HG03457 (cell line): Measurements from ENCODE around the gene DOCK7.
"Not testable (repeated sequence)": the region's sequence is repeated elsewhere in the genome, so short reads cannot be mapped to it uniquely, and the experiment has no call there.

ENCODE experiments used
- ATAC-seq: cut with Tn5 transposase; IDR thresholded peaks from one replicate; pipeline ENCODE4 v1.9.1; 2021; ENCODE audit warnings: moderate number of reproducible peaks; ENCODE audit not compliant: unreplicated experiment

DOCK7 gene

DNA sequence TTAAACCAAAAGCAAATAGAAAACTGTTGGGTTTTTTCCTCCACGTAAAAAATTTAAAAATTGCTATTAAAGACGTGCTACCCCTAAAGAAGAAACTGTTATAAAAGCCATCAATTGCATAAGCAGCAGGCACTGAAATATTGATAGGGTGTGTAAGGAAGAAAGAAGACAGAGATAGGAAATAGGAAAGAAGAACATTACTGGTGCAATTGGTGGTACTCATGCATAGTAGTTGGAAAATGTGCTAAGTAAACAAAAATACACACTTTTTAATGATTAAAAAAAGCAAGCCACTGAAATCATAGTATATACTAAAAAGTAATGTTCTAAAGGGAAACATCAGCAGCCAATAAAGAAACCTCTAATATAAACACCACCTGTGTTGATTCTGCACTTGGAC lies 143.6 kb downstream of the DOCK7 start:
- ATAC-seq, result no peak

DNA sequence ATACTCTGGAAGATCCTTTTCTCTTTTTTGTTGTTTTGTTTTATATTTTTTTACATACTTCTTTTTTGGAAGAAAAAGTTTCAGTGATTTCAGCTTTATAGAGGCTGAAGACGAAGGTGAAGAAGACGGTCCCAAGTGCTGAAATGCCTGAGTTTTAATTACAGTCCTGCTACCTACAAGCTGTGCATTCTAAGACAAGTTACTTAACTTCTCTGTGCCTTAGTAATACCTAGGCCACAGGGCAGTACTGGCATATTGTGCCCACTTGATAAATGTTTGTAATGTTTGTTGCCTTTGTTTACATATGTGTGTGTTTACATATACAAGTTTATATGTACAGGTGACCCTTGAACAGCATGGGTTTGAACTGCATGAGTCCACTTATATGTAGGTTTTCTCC lies 147.1 kb downstream of the DOCK7 start:
- ATAC-seq, result no peak

DNA sequence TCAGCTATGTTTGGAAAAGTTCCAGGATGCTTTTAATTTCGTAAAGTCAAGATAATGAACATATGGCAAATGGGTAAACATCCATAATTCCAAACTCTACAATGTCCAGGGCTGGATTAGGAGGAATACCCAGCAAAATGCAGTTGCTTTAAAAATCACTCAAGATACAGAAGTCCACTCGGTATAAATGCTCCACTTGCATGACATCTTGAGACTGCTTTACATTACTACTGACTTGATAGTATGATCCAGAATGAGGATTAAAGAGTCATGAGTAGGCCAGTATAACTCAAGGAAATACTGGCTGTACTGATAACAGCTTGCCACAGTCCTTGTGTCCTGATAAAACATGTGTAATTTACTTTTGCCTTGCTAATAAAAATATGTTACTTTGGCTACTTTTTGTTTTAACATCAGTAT lies 149.1 kb downstream of the DOCK7 start:
- ATAC-seq, result no peak

DNA sequence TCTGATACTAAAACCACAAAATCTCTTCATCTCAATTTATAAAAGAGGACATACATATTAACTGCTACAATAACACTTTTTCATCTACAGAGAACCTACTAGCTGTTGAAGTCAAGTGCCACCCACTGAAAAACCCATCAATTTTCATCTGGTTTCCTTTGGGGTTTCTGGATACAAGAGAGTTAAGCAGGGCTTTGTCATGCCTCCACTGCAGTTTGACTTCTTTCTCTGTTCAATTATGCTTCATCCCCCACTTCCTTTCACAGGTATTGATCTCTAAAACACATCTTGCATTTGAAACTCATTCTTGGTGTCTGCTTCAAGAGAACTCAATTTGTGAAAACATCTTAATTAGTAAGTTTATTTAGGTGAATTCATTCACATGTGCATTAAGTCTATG lies 151.3 kb downstream of the DOCK7 start:
- ATAC-seq, result no peak

DNA sequence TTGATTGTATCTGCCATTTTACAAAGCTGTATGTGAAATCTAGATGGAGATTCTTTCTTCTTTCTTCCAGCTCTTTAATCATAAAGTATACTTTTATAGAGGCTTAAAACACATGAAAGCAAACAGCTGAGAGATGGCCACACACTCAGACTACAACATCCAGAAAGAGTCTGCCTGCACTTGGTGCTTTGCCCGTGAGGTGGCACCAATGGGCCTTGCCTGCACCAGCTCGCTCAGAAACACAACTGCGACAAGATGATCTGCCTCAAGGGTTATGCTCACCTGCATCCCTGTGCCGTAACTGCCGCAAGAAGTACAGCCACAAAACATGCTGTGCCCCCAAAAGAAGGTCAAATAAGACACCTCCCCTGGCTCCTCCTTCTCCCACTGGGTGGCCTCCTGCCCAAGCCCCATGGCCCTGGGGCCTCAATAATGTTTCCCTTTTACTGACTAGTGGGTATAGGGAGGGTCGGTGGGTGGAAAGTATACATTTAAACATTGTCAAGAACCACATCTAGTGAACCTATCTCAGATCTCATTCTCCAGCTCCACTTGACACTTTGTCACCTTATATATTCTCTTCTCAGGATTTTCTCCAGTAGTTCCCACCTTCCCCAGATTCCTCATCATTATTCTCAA lies 157.6 kb downstream of the DOCK7 start:
- ATAC-seq, result no peak

DNA sequence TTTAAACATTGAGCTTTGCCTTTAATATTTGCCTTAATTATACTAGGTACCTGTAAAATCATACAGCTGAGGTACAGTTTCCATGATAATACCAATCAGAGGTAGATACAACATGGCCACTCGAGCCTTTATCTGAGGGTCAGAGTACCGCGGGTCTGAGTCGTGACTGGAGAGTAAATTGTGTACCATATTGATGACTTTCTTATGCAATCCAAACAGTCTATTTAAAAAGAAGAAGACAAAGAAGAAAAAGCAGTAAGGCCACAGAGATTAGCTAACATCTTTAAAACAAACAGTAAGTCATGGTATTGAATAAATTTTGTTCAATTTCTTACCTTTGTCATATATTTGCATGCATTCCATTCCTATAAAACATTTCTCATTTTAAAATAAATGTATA lies 159.0 kb downstream of the DOCK7 start:
- ATAC-seq, result no peak

DNA sequence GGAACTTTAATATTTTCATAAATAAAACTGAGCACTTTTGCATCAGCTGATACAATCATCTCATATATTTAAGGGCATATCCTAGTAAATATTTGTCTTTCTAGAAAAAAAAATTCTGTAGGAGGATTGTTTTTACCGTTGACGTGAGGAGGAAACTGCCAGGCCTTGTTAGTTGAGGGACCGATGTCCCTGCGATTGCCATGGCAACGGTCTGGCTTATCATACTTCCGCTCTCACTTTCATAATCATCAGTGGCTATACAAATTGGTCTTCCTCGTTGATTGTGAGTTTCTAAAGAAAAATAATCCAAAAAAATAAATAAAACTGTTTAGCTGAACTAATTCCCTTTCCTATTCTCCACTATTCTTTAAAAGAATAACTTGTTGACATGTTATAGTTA lies 160.2 kb downstream of the DOCK7 start:
- ATAC-seq, result no peak

DNA sequence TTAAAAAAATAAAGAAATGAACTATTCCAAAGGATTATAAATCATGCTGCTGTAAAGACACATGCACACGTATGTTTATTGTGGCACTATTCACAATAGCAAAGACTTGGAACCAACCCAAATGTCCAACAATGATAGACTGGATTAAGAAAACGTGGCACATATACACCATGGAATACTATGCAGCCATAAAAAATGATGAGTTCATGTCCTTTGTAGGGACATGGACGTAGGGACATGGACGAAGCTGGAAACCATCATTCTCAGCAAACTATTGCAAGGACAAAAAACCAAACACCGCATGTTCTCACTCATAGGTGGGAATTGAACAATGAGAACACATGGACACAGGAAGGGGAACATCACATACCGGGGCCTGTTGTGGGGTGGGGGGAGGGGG lies 160.8 kb downstream of the DOCK7 start:
- ATAC-seq, result not testable (repeated sequence)

DNA sequence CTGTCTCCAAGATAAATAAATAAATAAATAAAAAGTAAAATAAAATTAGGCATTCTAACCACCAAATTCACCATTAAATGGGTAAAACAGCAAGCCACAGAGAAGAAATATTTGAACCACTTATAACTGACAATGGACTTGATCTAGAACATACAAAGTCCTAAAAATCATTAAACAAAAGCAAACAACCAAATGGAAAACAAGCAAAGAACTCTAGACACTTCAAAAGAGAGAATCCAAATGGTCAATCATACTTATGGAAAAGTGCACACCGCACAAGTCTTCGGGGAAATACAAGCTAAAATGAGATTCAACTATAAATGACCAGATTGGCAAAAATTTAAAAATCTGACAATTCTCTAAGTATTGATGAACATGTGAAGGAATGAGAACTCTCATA lies 164.3 kb downstream of the DOCK7 start:
- ATAC-seq, result no peak

DNA sequence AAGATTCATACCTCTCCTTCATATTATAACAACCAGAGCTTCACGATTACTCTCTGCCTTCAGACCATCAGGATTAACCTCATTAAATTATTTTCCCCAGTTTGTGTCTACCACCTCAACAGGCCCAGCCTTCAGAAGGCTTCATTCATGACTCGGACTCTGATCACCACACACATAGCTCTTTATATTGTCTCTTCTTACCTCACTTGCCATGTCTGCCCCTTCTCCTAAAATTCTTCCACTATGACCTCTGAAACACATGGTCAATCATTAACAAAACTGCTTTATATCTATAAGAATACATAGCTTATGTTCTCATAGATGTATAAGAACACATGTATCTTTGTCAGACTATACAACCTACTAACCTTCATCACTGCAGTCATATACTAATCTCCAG lies 171.6 kb downstream of the DOCK7 start:
- ATAC-seq, result no peak

DNA sequence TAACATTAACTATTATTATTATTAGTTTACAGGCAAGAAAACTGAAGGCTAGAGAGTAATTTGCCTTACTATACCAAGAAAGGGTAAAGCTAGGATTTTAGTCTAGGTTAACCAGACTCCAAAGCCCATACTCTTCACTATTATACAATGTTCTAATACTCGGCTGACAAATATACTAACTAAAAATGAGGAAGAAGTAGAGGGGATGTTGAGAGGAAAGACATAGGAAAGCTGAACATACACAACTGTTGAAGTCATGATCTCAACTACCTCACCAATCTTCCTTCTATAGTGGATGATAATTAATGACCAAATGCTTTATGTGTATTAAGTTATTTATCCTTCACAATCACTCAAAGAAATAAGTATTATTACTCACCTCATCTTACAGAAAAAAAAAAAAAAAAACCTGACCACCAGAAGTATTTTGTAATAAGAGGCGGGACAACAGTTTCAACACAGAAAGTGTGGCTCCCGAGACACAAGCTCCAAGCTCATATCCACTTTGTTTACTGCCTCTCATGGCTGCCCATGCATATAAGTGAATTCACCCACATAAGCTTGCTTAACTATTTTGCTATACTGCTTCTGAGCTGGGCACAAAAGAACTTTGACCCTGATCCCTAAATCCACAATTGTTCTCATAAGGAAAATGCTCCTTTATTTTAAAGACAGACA lies 173.3 kb downstream of the DOCK7 start:
- ATAC-seq, result no peak

DNA sequence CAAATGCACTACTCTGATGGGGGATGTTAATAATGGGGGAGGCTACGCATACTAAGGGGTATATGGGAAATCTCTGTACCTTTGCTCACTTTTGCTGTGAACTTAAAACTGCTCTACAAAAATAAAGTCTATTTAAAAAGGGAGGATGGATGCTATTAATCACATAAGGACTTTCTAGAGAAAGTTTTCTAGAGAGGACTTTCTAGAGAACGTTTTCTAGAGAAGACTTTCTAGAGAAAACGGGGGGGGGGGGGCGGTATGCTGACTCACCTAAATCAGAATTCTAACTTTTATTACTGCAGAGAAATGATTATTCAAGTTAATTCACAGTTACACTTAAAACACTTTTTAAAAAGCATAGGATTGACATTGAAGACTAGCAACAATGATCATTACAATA lies 175.2 kb downstream of the DOCK7 start:
- no peak for ATAC-seq

DNA sequence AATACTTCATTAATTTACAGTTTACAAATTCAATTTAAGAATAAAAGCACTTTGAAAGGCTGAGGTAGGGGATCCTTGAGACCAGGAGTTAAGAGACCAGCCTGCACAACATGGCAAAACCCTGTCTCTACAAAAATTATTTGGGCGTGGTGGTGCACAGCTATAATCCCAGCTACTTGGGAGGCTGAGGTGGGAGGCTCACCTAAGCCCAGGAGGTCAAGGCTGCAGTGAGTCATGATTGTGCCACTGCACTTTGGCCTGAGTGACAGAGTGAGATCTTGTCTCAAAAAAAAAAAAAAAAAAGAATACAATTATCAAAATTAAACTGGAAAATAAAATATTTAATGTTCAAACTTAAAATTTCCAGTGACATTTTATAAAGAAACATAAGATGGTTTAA lies 179.2 kb downstream of the DOCK7 start:
- no peak for ATAC-seq

DNA sequence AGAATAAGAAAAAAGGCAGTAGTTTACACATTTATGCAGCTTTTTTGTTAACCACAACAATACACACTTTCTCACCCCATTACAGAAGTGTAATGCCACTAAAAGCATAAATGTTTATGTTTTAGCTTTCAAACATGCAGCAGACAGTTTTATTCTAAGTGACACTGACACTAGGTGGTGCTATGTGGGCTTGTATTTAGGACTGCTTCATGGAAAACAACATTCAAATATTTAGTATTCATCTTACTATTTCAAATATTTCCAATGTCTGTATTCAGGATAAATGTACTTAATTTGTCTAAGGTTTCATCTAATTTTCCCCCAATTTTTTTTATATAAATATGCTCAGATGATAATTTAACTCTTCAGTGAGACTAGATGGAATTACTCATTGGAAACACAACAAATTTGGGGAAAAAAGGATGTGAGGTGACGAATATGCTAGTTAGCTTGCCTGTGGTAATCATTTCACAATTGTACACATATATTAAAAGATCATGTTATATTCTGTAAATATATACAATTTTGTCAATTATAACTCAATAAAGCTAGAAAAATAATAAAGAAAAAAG lies 179.9 kb downstream of the DOCK7 start:
- no peak for ATAC-seq

DNA sequence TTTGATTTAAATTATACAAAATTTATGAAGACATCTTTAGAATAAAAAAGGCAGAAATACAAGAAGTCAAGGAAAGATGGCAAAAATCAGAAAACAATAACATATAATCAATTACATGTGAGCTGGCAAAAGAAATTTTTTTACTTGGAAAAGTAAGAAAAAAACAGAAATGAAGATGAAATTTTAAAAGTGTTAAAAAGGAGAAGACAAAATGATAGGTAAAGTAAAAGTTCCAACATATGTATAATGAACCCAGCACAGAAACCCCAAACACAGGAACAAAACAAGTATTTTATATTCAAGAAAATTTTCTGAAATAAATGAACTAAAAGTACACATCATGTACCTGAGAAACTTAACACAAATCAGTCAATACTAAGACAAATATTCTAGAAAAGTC lies 188.0 kb downstream of the DOCK7 start:
- no peak for ATAC-seq

DNA sequence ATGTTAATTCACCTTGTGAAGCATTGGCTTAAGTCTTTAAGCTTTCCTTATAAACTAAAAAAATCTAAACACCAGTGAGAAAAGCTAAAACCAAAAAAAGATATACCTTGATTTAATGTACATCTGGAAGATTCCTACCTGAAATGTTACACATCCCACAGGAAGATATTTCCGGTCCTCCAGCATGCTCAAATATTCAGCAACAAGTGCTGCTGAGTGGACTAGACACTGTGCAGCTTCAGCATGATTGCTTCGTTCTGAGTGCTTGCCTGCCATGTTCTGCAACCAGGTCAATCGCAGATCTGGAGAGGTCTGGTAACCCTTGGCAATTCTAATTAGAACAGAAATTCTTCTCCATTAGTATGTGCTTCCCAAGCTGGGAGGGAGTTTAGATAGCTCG lies 194.0 kb downstream of the DOCK7 start:
- no peak for ATAC-seq

DNA sequence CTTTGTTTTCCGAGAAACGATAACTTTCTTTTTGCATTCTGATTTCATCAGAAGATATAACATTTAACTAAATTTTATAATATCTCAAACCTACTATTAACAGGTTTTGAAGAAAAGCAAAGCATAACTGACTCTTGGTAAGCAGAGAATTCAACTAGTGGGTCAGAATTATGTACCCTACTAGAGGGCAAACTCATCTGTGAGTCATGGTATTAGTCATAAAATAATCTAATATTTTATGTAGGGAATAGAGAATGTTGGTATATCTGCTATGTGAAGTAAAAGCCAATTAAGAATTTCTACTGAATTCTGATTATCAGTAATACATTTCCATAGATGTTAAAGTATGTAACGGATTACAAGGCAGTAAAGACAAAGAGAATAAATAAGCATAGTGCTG lies 194.5 kb downstream of the DOCK7 start:
- ATAC-seq, result no peak

DNA sequence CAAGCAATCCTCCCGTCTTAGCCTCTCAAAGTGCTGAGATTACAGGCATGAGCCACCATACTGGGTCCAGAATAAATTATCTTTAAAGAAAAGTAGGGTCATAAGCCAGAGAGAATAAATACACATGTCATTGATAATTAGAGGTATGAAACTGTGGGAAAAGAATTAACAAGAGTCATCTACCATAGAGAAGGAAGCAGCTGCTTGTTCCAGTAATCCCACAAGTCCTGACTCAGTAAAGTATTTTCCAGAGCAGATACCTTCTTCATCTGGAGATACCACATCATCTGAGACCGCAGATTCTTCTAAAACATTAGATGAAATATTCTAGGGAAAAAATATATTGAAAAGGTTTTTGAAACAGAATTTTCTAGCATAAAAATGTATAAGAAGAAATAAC lies 195.7 kb downstream of the DOCK7 start:
- no peak for ATAC-seq

DNA sequence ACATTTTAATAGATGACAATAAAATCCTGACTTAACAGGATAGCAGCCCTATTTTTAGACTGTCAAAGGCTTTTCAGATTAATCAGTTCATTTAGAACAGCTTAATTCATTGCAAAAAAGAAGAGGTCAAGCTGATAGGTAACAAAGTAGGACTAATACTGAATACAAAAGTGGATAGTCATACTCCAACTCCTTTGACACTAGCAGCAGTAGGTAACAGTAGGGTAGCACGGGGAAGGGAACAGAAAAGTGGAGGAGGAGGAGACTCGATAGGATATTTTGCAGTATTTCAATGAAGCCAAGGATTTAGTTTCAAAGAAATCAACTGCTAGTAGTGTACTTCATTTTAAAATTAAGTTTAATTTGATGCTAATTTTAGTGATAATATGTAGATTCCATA lies 200.2 kb downstream of the DOCK7 start:
- no peak for ATAC-seq

DNA sequence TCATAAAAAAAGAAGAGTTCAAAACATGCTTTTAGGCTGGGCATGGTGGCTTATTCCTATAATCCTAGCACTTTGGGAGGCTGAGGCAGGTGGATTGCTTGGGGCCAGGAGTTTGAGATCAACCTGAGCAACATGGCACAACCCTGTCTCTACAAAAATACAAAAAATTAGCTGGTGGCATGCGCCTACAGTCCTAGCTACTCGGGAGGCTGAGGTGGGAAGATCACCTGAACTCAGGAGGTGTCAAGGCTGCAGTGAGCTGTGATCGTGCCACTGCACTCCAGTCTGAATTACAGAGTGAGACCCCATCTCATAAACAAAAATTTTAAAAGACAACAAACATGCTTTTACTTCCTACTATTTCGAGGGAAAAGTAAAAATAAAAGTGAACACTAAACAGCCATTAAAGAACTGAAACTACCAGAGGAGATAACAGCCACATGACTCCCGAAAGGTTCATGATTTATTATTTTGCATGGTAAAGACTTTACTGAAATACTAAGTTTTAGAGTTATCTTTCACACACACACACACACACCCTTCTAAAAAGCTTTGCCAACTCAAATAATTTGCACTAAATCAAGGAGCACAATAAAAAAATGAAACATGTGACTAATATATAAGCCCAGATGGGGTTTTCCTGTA lies 203.2 kb downstream of the DOCK7 start:
- no peak for ATAC-seq

DNA sequence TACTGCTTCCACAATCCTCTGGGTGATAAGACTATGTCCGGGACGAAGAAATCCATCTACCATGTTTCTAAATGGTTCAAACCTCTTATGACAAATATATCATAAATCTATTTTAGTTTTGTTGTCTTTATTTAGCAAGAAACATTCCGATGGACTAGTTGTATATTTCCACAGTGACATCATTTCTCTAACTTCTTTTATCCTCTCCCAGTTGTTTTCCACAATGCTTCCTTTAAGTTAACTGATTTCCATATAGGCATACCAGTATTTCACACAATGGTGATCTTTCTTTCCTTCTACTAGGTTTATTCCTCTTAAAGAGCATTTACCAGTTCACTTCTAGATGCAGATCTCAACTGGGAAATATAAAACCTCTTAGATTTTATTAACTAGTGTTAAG lies 206.5 kb downstream of the DOCK7 start:
- ATAC-seq, result no peak

DNA sequence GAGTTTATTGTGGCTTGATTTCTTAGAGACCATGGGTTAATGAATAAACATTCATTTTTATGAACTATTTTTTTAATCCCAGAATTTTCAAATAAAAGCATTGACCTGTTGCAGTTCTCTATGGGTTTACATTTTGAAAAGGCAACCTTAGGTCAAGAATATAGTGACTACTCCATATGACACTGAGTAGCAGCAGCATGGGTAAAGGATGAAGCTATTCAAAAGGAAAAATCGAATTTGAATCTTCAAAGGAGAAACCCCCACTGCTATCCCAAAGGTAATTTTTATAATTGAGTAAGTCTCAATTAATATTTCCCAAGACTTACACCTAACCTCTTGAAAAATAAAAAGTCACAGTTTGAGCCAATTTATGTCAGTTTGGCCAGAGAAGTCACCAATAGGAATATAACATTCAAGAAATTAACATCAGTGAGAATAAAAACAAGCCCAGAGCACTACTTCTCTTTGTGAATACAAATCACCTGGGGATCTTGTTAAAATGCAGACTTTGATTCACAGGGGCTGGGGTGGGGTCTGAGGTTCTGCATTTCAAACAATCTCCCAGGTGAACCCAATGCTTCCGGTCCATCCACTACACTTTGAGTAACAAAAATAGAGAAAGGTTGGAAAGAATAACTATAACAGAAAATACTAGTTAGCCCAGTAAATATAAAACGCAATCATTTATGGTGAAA lies 211.5 kb downstream of the DOCK7 start:
- ATAC-seq, result no peak
